Heart right ventricle (tissue), 16 donors: ENCODE results near the gene XRCC6. TPM values are rescaled to one million over a fixed set of nuclear protein-coding genes. Genes with fewer than 3 reads are reported as not detected.

Experiments
- ATAC-seq, 8 donors: fragments of 200-7000 bp; cut with Tn5 transposase; one replicate each; pipeline ENCODE4 v1.9.1; 2020; ENCODE audit warnings: mild to moderate bottlenecking in 8 of 8, moderate library complexity in 8 of 8, moderate number of reproducible peaks in 1 of 8
- DNase-seq, 2 donors: peaks; one replicate each; pipeline ENCODE4 v3.0.0-alpha.2; 2020
- H3K27ac ChIP-seq, 10 donors: fragments of 200-600 bp; sonication (generic) in 2 of 10; one replicate each; pipeline versions ENCODE4 v1.5.0 to v1.8.0; 2020 to 2022; ENCODE audit warnings: mild to moderate bottlenecking in 3 of 10
- H3K27me3 ChIP-seq, 7 donors: fragments of 200-600 bp; one replicate each; pipeline ENCODE4 v1.8.0; 2021 to 2022; ENCODE audit warnings: mild to moderate bottlenecking in 2 of 7
- H3K36me3 ChIP-seq, 9 donors: fragments of 200-600 bp; sonication (generic) in 1 of 9; one replicate each; pipeline versions ENCODE4 v1.5.0 to v1.8.0; 2020 to 2022; ENCODE audit warnings: mild to moderate bottlenecking in 2 of 9
- H3K4me1 ChIP-seq, 9 donors: fragments of 200-600 bp; sonication (generic) in 1 of 9; one replicate each; pipeline versions ENCODE4 v1.5.0 to v1.8.0; 2020 to 2022; ENCODE audit warnings: mild to moderate bottlenecking in 4 of 9
- H3K4me3 ChIP-seq, 10 donors: fragments of 200-600 bp; sonication (generic) in 2 of 10; one replicate each; pipeline versions ENCODE4 v1.5.0 to v1.8.0; 2020 to 2022; ENCODE audit warnings: mild to moderate bottlenecking in 7 of 10, moderate library complexity in 2 of 10
- H3K9me3 ChIP-seq, 11 donors: fragments of 200-600 bp in 10 of 11; sonication (generic) in 2 of 11; one replicate each; pipeline versions ENCODE4 v1.5.0 to v1.8.0; 2013 to 2022; ENCODE audit warnings: mild to moderate bottlenecking in 2 of 11, control low read depth in 1 of 11, moderate library complexity in 1 of 11
- CTCF ChIP-seq, 9 donors: fragments of 200-600 bp; sonication (generic) in 2 of 9; IDR thresholded peaks; one replicate each; pipeline versions ENCODE4 v1.5.0 to v1.8.0; 2021 to 2022; ENCODE audit warnings: antibody characterized with exemption in 9 of 9, mild to moderate bottlenecking in 5 of 9, moderate library complexity in 1 of 9
- WGBS, 2 donors: extraction: QIAGEN DNeasy Blood & Tissue Kit; methylation state at CpG; one replicate each; pipeline ENCODE4 v1.1.7; 2013; ENCODE audit warnings: inconsistent platforms in 1 of 2; 5-methylcytosine and 5-hydroxymethylcytosine counted together
- intact Hi-C, 10 donors: fragments of 100-400 bp; cut with DNase I; formaldehyde crosslinking; loops; one replicate each; pipeline versions ENCODE4 v1.11.1 to v1.14.2; 2022
- polyA plus RNA-seq, 2 donors: library from polyadenylated mRNA; stranded (reverse); fragments of 200-250 nt; gene quantifications; one replicate each; pipeline ENCODE4 v1.2.3, GENCODE V29; 2013
- total RNA-seq, 10 donors: library from RNA; stranded (reverse); fragmentation: NEBNext Ultra II Directional in 3 of 10; extraction: Animal tissue kit (Norgen Biotek cat#: 25700) in 3 of 10; gene quantifications; one replicate each; pipeline versions ENCODE4 v1.2.1 to v1.2.4, GENCODE V29; 2021 to 2023
- donor health status: Arrhythmogenic right ventricular cardiomyopathy.
- donor health status: ischemic (EF 13 %, LVEDD 7.1; RV severe dilation, severe dysfunction).
- donor health status: healthy with polysubstance abuse.
- donor health status: DM: no; HTN: yes; CAD: no.
- donor health status: DM: no; HTN: no; CAD: no.
- donor health status: ischemic (EF 25% LVEDD 6.9; RV normal size, moderate dysfunction).
- donor health status: ischemic (EF 25% LVEDD 5.7; RV mildly dilated, moderate dysfunction).
- donor health status: healthy.
- donor health status: DM: yes; HTN: yes; CAD: no.
- donor health status: Ischemic cardiomyopathy.
- donor health status: ischemic (EF 35%, LVEDD 5.7; RV mildly dilated, moderate dysfunction).
- donor health status: nonischemic (EF 11% LVEDD 7.7; RV severe dilation, severe dysfunction).
- donor health status: DM: yes; HTN: yes; CAD: no.
- donor health status: PGD.
- donor health status: ischemic (EF 29% LVEDD 5.4; RV normal size, mild dysfunction).
- donor health status: nonischemic (EF 23%, LVEDD 6.1; RV moderate dilation, normal function).

XRCC6 gene
- total and polyA plus RNA-seq, 12 donors: 103 to 192 (median 181) TPM

GRCh38 chr22:41612603-41613306, 8.3 kb upstream of the XRCC6 start:
- Histone ChIP-seq H3K36me3 (peaks cover 0 to 30% (median 0%) of the 10 kb centered on the region in 9 donors), H3K27me3 (no peaks in the 10 kb centered on the region), H3K9me3 (no peaks in the 10 kb centered on the region), H3K27ac (no peak overlapping the region), H3K4me1 (peaks cover 0 to 10% (median 5%) of the 10 kb centered on the region in 9 donors), H3K4me3 (no peak overlapping the region)
- no peak for TF ChIP-seq CTCF (IDR thresholded peaks at IDR 0.05)
- no peak for DNase-seq
- ATAC-seq: no peak
- intact Hi-C loops: loop anchor here in 1 of 10 donors (5.0 kb wide), 1 partner anchor 695 kb away; no protein-coding TSS in a partner anchor
- 94 to 96% methylated on average over 6 of the region's 6 CpGs for WGBS, 2 donors

- Histone ChIP-seq H3K9me3 (no peaks in the 10 kb centered on the region), H3K4me3 (no peak overlapping the region), H3K4me1 (peaks cover 0 to 14% (median 2%) of the 10 kb centered on the region in 9 donors), H3K27ac (no peak overlapping the region), H3K36me3 (peaks cover 0 to 23% (median 0%) of the 10 kb centered on the region in 9 donors), H3K27me3 (no peaks in the 10 kb centered on the region)
- 91 to 94% methylated on average over 2 of the region's 2 CpGs for WGBS, 2 donors
- ATAC-seq: peak in 1 of 8 donors; percentile 35
- no peak for TF ChIP-seq CTCF (IDR thresholded peaks at IDR 0.05)
- no peak for DNase-seq
- intact Hi-C loops: loop anchor here in 1 of 10 donors (5.0 kb wide), 1 partner anchor 696 kb away; no protein-coding TSS in a partner anchor
Observed at GRCh38 chr22:41613456-41613855, 7.6 kb upstream of the XRCC6 start.

- Histone ChIP-seq H3K9me3 (no peaks in the 10 kb centered on the region), H3K36me3 (peaks cover 0 to 33% (median 21%) of the 10 kb centered on the region in 9 donors), H3K27me3 (no peaks in the 10 kb centered on the region), H3K4me3 (peak overlapping the region; percentile 75 to 99 (median 87)), H3K27ac (peak overlapping the region; percentile 84 to 99 (median 95)), H3K4me1 (peaks cover 10 to 54% (median 36%) of the 10 kb centered on the region in 9 donors)
- peak; percentile 20 to 32 for DNase-seq
- peak in 5 of 8 donors; percentile 9 to 53 (median 21) for ATAC-seq
- TF ChIP-seq CTCF (IDR thresholded peaks at IDR 0.05): peak in 1 of 9 donors; percentile 8
- intact Hi-C loops: loop anchor here in 1 of 10 donors (1.0 kb wide), 1 partner anchor 68 kb away; the partner anchor contains the start of gene SNU13
- WGBS, 2 donors: 3% methylated on average over 24 of the region's 24 CpGs
Observed at GRCh38 chr22:41619979-41620588, 1.0 kb upstream of the XRCC6 start.

GRCh38 chr22:41620589-41621098, 451 bp upstream of the XRCC6 start, which contains the start of gene DESI1:
DESI1 (minus strand) TSS chr22:41621043; CDS start chr22:41620839, 204 bp downstream.
- 0% methylated on average over 40 of the region's 40 CpGs for WGBS, 2 donors

More at GRCh38 chr22:41620589-41621098, 451 bp upstream of the XRCC6 start, which contains the start of gene DESI1:
- peak within 1 kb of the TSS; percentile 75 to 99 (median 87) for H3K4me3 ChIP-seq
- peaks cover 10 to 54% (median 36%) of the 10 kb centered on the region in 9 donors for H3K4me1 ChIP-seq
- intact Hi-C loops: loop anchor here in 2 of 10 donors (1.0 kb wide), 2 partner anchors 68 to 76 kb away; partner anchors contain the start of genes POLR3H (in 1 of the 2) and SNU13 (in 1 of the 2)
- ATAC-seq (peak in 2 of 8 donors; percentile 24 to 70), DNase-seq (no peak)
- H3K9me3 ChIP-seq: no peaks in the 10 kb centered on the region
- peaks cover 0 to 39% (median 25%) of the 10 kb centered on the region in 9 donors for H3K36me3 ChIP-seq
- no peaks in the 10 kb centered on the region for H3K27me3 ChIP-seq
- TF ChIP-seq CTCF (IDR thresholded peaks at IDR 0.05): no peak
- peak within 1 kb of the TSS; percentile 89 to 99 (median 96) for H3K27ac ChIP-seq
